NCI-H345 (cell line): ENCODE measurements around the gene REXO1.

ENCODE experiments used
- DNase-seq: peaks from one replicate; lab custom pipeline; 2025; lab: John Stamatoyannopoulos, UW

The REXO1 gene

DNA sequence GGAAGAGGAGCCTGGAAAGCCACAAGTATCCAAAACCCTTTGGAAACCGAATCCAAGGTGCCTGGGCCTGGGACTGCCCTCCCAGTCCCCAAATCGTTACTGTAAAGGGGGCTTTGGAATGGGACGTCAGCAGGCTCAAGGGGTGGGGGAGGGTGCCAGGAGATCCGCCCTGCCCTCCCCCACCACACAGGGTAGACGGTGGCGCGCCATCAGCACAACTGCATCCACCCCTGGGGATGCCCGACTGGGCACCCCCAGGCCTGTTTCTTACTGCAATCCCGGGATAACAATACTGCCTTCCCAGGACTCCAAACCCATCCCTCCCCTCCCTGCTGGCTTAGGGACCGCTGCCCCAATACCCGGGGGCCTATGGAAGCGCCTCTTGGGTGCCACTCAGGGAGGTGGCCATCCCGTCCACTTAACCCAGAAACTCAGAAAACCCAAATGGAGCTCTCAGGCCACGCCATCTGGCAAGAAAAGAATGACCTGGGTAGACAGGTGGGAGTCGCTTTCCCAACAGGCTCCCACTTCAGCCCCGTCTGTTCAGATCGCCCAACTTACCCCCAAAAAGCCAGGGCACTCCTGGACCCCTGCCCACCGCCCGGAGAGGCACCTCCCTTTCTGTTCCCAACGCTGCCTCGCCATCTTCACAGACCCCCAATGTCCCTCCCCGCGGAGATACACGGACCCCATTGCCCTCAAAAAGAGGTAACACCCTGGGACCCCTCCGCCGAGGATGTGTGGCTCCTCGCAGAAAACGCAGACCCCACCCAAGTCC is 12.7 kb upstream of the REXO1 start:
- DNase-seq, result no peak

DNA sequence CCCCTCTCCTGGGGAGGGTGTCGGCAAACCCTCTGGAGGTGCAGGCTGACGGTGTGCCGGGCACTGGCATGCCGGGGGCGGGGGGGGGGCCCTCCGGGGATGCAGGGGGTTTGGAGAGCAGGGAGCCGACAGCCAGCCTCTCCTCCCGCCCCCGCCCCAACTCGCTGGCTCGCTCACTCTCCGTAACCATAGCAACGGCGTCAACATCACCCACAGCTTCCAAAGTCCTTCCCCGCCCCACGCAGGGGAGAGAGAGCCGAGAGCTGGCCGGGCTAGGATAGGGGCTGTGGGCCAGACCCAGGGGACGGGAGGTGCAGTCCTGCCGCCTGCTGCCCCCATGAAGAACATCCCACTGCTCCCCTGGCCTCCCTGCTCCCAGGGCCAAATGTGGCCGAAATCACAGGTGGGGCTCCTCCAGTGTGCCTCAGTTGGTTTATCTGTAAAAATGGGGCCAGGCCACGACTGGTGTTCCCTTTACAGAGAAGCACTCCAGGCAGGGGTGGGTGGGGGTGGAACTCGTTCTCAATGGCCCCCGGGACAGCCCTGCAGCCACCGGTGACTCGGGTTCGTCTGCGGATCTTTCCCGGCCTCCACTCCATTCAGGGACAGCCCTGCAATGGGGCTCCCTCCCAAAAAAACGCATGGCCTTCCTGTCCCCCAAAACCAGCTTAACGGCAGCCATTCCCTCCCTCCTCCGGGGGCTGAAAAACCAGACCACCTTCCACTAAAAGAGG is 11.9 kb upstream of the REXO1 start:
- no peak for DNase-seq

DNA sequence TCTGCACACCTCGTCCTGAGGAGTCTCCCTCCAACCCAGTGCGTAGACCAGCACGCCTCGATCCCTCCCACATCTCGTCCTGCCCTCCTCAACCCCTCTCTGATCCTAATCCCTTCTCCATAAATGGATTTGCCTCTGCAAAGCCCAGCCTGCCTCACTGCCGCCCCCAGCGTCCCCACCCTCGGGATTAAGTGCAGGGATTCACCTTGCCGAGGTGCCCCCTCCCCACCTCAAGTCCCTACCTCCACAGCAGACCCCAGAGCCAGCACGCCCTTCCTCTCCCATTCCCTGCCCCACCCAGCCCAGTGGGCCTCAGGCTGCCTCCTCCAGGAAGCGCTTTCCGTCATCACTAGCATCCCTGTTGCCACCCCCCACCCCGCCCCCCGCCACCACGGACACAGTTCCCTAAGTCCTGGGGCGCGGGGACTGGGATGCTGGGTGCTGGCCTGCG is 11.1 kb upstream of the REXO1 start:
- no peak for DNase-seq

DNA sequence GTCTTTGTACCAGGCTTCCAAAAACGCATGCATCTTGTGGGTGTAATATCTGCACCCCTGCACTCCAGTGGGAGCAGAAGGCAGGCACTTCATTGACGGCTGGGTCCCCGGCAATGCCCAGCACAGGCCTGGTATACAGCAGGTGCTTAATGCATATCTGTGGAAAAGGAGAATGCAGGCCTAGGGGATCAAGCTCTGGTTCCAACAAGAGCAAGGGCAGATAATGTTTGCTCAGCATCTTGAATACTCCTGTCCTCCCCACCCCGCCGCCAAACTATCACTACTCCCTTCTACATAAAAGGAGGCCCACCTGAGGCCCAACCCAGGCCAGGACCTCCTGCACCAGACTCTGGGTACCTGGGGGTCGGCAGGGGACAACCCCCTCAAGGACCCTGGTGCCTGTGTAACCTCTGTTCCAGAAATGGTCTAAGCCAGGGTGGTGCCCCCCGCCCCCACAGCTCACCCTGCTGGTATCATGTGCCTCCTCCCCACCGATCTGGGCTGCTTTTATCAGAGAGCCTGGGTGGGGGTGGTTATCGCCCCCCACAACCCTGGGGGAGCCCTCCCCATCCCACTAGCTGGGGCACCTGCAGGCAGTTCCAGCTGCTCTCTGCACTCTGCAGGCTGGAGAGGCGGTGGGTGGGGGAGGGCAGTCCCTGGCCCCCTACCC is 10.3 kb upstream of the REXO1 start:
- DNase-seq, result no peak

DNA sequence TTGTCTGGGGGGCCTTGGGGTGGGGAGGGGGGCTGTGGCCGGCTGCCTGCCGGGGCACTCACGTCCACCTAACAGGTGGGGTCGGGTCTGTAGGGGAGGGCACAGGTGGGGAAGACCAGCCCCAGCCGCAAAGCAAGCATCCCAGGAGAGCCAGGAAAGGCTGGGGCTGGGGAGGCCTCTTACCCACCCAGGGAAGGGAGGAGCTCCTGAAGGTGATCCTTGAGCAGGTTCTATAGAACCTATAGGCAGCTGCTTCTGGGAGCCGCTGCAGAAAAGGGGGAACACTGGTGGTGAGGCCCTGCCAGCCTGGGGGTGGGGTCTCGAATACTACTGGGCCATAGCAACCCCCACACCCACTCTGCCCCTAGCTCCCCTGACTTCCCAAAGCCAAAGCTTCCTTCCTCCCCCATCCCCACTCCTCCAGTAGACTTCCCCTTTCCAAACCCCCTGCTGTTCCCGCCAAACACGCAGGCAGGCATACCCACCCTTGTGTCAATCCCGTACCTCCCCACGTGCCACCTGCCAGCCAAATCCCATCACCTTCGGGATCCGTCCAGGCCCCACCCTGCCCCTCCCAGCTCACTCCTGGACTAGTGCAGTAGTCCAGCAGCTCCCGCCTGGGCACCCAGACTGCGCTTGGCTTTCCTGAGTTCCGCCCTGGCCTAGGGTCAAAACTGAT is 9.5 kb upstream of the REXO1 start:
- DNase-seq, result no peak

DNA sequence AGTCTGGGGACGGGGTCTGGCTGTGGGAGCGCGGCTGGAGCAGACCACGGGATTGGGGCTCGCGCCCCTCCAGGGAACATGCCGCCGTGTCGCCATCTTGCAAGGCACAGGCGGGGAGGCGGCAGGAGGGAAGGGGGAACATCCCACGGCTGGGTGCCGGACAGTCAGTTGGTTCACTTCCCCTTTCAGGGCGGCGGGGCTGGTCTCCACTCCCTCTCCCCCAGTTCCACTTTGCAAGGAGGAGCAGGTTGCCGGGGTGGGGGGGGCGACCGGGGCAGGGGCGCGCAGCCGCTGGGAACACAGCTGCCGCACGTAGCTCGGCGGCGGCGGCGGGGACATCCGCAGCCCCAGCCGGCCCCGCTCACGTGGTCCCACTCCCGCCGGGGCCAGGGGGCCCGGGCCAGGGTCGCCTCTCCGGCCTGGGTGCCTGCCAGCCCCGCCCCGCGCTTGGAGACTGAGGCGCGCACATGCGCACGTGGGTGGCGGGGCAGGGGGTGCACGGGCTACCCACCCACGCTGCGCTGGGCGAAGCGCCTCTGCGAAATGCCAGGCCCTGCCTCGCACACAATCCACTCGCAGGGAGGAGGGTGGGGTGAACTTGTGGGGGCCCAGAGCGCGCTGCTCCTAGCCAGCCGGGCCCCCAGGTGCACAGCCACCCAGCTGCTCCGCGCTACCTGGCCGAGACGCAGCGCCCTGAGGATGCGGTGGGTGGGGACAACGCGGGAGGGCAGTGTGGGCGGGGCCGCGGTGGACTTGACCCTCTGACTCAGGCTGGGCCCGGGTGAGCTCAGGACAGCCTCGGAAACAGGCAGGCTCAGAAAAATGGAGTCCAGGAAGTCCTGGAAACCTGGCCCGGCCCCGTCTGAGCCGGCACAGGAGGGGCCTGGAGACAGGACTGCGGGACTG is 8.7 kb upstream of the REXO1 start:
- DNase-seq, result no peak

DNA sequence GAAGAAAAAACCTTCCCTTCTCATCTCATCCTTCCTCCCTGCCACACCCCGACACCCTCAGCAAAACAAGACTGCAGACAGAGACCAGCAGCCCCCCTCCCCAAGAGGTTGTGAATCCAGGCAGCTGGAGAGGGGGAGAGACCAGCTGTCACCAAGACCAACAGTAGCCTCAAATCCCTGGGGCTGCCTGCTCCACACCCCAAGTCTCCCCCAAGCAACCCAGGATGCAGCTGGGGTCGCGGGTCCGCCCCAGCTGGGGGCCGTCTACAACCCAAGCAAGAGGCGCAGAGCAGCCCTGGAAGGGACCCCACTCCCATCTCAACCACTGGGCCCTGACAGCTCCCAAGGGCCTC is 8.0 kb upstream of the REXO1 start:
- DNase-seq, result no peak

DNA sequence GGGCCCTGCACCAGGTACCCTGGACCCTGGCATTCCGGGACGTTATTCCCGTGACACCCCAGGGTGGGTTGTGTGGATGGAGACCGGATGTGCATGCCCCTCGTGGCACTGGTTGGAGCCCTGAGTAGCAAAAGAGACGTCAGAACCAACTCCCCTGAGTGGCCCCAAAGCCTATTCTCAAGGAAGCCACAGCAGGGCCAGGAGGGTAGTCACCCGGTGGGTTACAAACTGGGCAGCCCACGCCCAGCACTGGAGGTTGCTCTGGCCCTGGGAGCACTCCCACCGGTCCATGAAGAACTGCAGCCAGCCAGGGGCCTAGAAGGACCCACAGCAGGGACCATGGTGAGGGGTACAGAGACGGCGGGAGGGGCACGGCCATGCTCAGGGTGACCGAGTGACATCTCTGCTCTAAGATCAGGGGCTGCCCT is 7.6 kb upstream of the REXO1 start:
- DNase-seq, result no peak

DNA sequence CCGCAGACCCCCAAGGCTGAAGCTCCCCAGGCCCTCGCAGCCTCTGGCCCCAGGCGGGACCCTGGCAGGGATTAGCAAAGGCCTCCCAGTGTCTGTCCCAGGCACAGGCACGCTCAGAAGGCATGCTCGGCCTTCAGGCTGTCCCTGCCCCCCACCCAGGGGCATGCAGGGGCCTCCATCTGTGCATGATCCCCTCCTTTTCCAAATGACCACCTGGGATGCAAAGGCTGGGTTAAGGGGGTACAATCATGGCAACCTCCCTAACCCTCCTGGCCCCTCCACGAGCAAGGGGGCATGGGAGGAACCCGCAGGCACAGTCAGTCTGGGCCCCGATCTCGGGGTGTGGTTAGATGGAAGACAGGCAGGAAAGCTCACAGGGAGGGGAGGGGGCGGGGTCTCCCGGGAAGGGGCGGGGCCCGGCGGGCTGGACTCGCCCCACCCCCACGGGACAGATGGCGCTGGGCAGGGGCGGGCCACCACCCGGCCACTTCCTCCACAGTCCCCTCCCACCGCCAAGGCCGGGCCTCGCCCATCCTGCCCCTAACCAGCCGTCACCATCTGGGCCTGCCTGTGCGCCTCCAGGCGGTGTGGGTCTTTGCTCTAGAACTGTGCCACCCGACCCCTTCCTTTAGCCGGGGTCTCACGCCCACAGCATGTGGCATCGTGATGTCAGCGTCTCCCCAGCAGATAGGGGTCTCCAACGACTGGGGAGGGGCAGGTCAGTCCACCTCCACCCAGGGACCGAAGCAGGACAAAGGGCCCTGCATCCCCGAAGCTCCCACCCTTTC is 7.0 kb upstream of the REXO1 start:
- DNase-seq, result no peak

DNA sequence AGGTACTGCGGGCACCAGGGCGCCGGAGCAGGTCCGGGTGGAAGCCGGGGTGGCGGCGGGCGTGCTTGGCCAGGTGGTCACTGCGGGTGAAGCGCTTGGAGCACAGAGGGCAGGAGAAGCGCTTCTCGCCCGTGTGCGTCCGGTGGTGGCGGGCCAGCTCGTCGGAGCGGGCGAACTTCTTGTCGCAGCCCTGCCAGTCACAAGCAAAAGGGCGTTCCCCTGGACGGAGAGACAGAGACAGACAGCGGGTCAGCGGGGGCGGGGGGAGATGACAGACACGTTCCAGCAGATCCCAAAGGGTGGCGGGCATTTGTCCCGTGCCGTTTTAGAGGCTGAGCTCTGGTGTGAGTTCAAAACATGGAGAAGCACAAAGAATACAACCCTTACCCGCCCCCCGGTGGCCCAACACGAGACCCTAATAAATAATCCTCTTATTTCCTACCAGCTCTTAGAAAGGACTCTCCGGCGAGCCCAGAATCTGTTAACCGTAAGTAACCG is 6.3 kb upstream of the REXO1 start:
- no peak for DNase-seq

DNA sequence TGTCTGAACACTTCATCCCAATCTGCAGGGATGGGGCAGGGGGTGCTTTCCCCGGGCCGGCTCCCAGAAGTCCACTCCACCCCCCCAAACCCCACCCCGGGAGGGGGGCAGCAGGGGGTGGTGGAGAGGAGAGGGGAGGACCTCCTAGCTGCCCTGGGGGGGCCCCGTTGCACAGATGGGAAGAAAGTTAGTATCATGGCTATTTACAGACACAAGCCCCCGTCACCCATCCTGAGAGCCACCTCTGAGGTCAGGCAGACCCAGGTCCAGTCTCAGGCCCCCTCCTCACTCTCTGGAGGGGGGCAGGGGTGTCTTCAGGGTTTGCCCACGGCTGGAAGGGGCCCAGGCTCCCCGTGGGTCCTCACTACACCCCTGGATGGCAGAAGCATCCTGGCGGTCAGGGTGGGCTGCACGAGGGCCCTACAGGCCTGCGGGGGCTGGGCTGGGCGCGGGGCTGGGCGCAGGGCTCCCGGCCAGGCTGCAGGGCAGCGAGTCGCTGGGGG is 5.8 kb upstream of the REXO1 start:
- no peak for DNase-seq

DNA sequence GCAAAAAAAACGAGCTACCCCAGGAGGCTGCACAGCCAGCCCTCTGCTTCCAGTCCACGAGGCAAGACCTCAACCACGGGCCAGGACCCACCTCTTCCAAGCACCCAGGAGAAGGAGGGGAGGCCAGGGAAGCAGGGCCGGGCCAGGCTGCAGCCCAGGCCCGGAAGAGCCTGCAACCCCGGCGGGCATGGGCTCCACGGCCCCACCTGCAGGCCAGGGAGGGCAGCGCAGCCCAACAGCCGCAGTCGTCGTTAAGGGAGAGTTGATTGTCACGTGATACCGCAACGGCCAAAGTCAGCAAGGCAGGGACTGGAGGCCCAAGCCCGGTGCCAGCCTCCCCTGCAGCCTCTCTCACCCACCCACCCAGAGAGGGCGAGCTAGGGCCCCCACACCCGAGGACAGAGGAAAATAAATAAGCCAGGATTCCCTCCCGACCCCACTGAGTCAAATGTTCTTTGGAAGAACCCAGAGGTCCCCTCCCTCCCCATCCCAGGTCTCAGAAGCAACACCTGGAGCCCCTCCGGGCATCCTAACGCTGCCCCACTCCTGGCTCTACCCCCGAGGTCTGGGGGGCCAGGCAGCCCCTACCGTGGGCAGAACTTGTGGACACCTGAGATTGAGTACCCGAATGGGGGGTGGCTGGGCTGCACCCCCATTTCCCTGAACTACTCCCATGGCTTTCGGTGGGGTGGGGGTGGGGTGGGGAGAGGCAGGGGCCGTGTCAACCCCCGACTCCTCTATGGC is 5.2 kb upstream of the REXO1 start:
- no peak for DNase-seq

DNA sequence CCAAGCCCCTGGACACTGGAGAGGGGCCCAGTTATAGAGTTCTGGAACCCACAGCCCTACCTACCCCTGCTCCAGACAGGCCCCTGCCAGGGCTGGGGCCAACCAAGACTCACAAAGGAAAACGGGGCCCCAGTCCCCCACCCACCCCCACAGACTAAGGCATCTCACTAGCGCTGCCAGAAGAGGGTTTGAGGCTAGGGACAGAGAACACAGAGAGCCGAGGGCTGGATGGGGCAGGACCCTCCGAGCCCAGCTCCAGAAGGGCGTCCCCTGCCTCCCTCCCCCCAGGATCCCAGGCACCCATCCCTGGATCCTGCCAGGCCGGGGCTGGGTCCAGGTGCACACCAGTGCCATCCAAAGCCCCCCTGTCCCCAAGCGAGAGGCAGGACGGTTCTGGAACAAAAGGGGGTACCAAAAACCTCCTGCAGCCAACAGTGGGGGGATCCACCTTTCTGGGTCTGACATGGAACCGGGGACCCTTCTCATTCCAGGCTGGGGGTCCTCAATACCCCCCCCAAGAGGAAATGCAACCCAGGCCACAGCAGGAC is 4.4 kb upstream of the REXO1 start:
- DNase-seq, result no peak

DNA sequence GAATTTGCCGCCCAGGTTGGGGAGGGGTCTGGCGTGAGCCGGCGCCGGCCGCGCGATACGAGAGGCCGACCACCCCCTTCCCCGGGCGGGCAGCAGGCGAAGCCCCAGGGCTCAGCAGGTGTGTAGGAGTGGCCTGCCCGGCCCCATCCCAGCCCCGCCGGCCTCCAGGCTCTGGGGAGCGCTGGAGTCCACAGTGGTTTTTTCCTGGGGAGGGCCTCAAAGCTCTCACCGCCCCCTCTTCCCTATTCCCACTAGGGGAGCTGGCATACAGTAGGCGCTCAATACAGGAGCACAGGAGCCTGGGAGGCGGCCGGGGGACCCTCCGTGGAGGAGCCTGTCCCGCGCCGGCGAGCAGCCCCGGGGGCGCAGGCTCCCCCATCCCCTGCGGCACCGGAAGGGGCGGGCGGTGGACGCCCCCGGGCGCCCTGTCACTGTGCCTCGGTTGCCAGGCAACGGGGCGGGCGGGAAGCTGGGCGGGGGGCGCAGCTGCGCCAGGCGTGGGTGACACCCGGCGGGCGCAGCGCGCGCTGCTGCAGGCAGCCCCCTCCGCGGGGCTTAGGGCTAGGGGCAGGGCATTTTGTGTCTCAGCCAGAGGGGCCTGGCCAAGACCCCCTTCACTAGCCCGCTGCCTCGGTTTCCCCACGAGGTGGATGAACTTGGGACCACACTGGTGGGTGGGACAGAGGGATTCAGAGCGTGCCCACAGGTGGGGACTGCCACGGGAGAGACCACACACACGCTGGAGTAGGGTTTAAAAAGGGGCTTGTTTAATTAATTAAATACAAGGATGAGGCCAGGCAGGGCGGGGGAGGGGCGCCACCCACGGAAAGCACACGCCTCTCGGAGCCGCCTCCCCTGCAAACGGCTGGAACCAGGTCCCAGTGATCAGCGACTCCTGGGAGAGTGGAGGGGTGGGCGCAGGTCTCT is 3.6 kb upstream of the REXO1 start:
- no peak for DNase-seq

DNA sequence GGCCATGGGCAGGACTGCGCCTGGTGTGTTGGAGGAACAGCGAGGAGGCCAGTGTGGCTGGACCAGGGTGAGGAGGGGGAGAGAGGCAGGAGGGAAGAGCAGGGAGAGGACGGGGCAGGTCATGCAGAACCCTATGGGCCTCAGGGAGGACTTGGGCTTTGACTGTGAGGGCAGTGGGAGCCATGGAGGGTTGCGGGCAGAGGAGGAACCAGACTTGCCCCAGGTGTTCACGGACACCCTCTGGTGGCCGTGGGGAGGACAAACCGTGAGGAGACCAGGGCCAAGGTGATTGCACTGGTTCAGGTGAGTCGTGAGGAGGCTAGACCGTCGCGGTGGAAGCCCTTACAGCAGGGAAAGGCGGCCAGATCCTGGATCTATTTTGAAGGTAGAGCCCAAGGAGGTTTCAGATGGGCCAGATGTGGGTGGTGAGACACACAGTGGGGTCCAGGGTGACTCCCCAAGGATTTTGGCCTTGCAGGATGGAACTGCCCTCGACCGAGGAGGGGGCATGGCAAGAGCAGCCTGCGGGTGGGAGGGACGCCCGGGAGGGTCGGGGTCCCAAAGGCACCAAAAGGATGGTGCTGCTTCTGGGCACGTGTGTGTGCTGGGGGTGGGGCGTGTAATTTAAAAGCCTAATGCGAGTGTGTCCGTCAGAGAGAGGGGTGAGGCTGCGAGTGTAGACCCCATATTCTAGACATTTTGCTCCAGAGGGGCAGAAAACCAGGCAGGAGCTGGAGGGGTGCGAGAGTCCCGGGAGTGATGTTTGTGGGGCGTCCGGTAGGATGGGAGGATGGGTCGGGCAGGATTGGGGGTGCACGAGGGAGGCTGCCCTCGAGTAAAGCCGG is 2.7 kb upstream of the REXO1 start:
- DNase-seq, result no peak

DNA sequence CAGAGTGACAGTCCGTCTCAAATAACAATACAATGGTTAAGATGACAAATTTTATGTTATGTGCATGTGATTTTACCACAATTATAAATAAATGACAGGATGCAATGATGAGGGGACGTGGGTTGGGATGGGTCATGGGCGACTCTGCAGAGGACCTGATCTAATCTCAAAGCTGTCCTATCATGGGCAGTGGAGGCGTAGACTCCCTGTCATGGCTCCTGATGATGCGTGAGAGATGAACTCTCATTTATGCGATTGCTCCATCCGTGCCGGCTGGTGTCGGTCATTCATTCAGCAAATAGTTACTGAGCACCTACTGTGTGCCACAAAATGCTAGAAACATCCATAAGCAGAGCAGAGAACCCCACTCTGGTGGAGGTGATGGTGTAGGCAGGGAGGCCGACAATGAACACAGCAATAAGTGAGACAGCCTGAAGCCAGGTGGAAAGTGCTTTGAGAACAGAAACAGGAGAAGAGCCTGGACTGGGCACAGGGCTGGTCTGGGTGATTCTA is 1.7 kb upstream of the REXO1 start:
- DNase-seq, result no peak

DNA sequence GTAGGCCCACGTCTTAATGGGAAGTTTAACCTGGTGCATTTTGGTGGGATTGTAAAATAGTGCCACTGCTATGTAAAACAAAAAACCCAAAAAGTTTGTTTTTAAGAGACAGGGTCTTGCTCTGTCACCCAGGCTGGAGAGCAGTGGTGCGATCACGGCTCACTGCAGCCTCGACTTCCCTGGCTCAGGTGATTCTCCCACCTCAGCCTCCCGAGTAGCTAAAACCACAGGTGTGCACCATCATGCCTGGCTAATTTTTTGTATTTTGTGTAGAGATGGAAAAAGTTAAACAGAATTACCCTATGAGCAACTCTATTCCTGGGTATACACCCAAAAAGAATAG is 820 bp upstream of the REXO1 start:
- no peak for DNase-seq
